ENCODE results near the gene ARMH1.

DNA sequence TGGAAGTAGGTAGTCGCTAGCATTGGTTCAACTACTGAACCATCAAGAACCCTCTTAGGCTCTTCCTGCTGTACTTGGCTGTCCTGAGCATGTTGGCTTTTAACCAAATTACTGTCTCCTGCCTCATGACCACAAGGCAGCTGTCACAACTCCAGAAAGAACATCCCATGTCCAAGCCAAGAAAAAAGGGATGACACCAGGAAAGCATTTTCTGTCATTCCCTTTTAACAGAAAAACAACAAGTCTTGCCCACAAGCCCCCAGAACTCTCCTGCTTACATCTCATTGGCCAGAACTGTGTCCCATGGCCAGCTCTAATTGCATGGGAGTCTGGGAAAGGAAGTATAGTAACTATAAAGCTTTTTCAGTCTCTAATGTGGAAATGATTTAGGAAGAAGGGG lies 58.9 kb downstream of the ARMH1 start:
- TF ChIP-seq, protein P1, sequence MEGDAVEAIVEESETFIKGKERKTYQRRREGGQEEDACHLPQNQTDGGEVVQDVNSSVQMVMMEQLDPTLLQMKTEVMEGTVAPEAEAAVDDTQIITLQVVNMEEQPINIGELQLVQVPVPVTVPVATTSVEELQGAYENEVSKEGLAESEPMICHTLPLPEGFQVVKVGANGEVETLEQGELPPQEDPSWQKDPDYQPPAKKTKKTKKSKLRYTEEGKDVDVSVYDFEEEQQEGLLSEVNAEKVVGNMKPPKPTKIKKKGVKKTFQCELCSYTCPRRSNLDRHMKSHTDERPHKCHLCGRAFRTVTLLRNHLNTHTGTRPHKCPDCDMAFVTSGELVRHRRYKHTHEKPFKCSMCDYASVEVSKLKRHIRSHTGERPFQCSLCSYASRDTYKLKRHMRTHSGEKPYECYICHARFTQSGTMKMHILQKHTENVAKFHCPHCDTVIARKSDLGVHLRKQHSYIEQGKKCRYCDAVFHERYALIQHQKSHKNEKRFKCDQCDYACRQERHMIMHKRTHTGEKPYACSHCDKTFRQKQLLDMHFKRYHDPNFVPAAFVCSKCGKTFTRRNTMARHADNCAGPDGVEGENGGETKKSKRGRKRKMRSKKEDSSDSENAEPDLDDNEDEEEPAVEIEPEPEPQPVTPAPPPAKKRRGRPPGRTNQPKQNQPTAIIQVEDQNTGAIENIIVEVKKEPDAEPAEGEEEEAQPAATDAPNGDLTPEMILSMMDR (IDR thresholded peaks at IDR 0.05; ENCODE audit: borderline replicate concordance, extremely low read depth, low read length, poor library complexity, severe bottlenecking): no peak
- no peak for TF ChIP-seq EZH2 (IDR thresholded peaks at IDR 0.05; ENCODE audit: borderline replicate concordance, low read depth, low read length, severe bottlenecking)

Data from DND-41 (cell line).